ENCODE data around the gene RPL5.

RPL5 gene

GRCh38 chr1:92842082-92843045 is 10.5 kb downstream of the RPL5 start:
- Histone ChIP-seq H4K20me1 (ENCODE audit: low read depth, low read length) (peaks cover 44% of the 10 kb centered on the region), H3K27ac (ENCODE audit: low read depth, low read length) (no peak overlapping the region)
- no peak for TF ChIP-seq CTCF (IDR thresholded peaks at IDR 0.05; ENCODE audit: insufficient read depth, low read length, poor library complexity, severe bottlenecking)
- TF ChIP-seq EZH2phosphoT487 (conservative IDR thresholded peaks at IDR 0.05; ENCODE audit: low read length), result no peak

GRCh38 chr1:92843046-92843423 is 11.2 kb downstream of the RPL5 start:
- Histone ChIP-seq H3K9me3 (ENCODE audit: insufficient read depth, low read length) (no peaks in the 10 kb centered on the region), H4K20me1 (ENCODE audit: low read depth, low read length) (peaks cover 37% of the 10 kb centered on the region), H3K79me2 (ENCODE audit: insufficient read depth, low read length) (peaks cover 21% of the 10 kb centered on the region), H3F3A (ENCODE audit: insufficient read depth) (peaks cover 81% of the 10 kb centered on the region), H3K27ac (ENCODE audit: low read depth, low read length) (no peak overlapping the region), H3K36me3 (ENCODE audit: low read length) (peaks cover 60% of the 10 kb centered on the region), H3K9ac (ENCODE audit: low read length) (no peak overlapping the region), H3K4me2 (ENCODE audit: low read depth, low read length, poor library complexity, severe bottlenecking) (no peak overlapping the region), H3K27me3 (ENCODE audit: low read length) (no peaks in the 10 kb centered on the region), H2AFZ (ENCODE audit: low read depth, low read length, severe bottlenecking) (no peak overlapping the region), H3K9me2 (replicated peaks; ENCODE audit: insufficient read depth, low read length) (no peaks in the 10 kb centered on the region), H3K4me3 (ENCODE audit: insufficient read depth, low read length, poor library complexity, severe bottlenecking) (no peak overlapping the region)
- TF ChIP-seq EZH2phosphoT487 (conservative IDR thresholded peaks at IDR 0.05; ENCODE audit: low read length), result no peak
- TF ChIP-seq CTCF (IDR thresholded peaks at IDR 0.05; ENCODE audit: insufficient read depth, low read length, poor library complexity, severe bottlenecking), result no peak

More at GRCh38 chr1:92842082-92843045, 10.5 kb downstream of the RPL5 start:
- H3K4me2 ChIP-seq (ENCODE audit: low read depth, low read length, poor library complexity, severe bottlenecking), result no peak overlapping the region
- H3K79me2 ChIP-seq (ENCODE audit: insufficient read depth, low read length), result peaks cover 28% of the 10 kb centered on the region
- no peaks in the 10 kb centered on the region for H3K9me3 ChIP-seq (ENCODE audit: insufficient read depth, low read length)
- peaks cover 83% of the 10 kb centered on the region for H3F3A ChIP-seq (ENCODE audit: insufficient read depth)
- no peak overlapping the region for H3K9ac ChIP-seq (ENCODE audit: low read length)
- no peak overlapping the region for H2AFZ ChIP-seq (ENCODE audit: low read depth, low read length, severe bottlenecking)
- H3K4me3 ChIP-seq (ENCODE audit: insufficient read depth, low read length, poor library complexity, severe bottlenecking), result no peak overlapping the region
- H3K36me3 ChIP-seq (ENCODE audit: low read length), result peaks cover 67% of the 10 kb centered on the region
- H3K9me2 ChIP-seq (replicated peaks; ENCODE audit: insufficient read depth, low read length), result no peaks in the 10 kb centered on the region
- H3K27me3 ChIP-seq (ENCODE audit: low read length), result no peaks in the 10 kb centered on the region

GRCh38 chr1:92843429-92844352 is 11.9 kb downstream of the RPL5 start:
- Histone ChIP-seq H3K36me3 (ENCODE audit: low read length) (peaks cover 54% of the 10 kb centered on the region), H3K79me2 (ENCODE audit: insufficient read depth, low read length) (peaks cover 15% of the 10 kb centered on the region), H3K4me3 (ENCODE audit: insufficient read depth, low read length, poor library complexity, severe bottlenecking) (no peak overlapping the region), H2AFZ (ENCODE audit: low read depth, low read length, severe bottlenecking) (no peak overlapping the region), H3K9me2 (replicated peaks; ENCODE audit: insufficient read depth, low read length) (no peaks in the 10 kb centered on the region), H3K27ac (ENCODE audit: low read depth, low read length) (no peak overlapping the region), H3K27me3 (ENCODE audit: low read length) (no peaks in the 10 kb centered on the region), H3K9me3 (ENCODE audit: insufficient read depth, low read length) (no peaks in the 10 kb centered on the region), H3K4me2 (ENCODE audit: low read depth, low read length, poor library complexity, severe bottlenecking) (no peak overlapping the region), H3F3A (ENCODE audit: insufficient read depth) (peaks cover 81% of the 10 kb centered on the region), H3K9ac (ENCODE audit: low read length) (no peak overlapping the region), H4K20me1 (ENCODE audit: low read depth, low read length) (peaks cover 32% of the 10 kb centered on the region)
- TF ChIP-seq EZH2phosphoT487 (conservative IDR thresholded peaks at IDR 0.05; ENCODE audit: low read length) (no peak), CTCF (IDR thresholded peaks at IDR 0.05; ENCODE audit: insufficient read depth, low read length, poor library complexity, severe bottlenecking) (no peak)

Measured in SU-DHL-6 (cell line).